Gastroesophageal sphincter (tissue), 2 donors: ENCODE measurements around the gene GRPEL2.

ENCODE experiments used
- POLR2A ChIP-seq, 2 donors: fragments of 450-650 bp; IDR thresholded peaks; one replicate each; pipeline ENCODE4 v1.6.1; 2017; ENCODE audit warnings: antibody characterized with exemption in 2 of 2, mild to moderate bottlenecking in 2 of 2, moderate library complexity in 1 of 2
- POLR2AphosphoS5 ChIP-seq: sonication (generic); formaldehyde crosslinking; IDR thresholded peaks from one replicate; pipeline ENCODE4 v1.6.1; 2017; ENCODE audit warnings: antibody characterized with exemption

GRCh38 chr5:149379818-149380374, 34.6 kb downstream of the GRPEL2 start:
- no peak for TF ChIP-seq POLR2A (IDR thresholded peaks at IDR 0.05)
- TF ChIP-seq POLR2AphosphoS5, result no peak
